ENCODE results near the gene ZBTB45.

The ZBTB45 gene

GRCh38 chr19:58538257-58539168, 18.9 kb upstream of the ZBTB45 start:
- DNase-seq: peak; percentile 49

- DNase-seq: no peak
Observed at GRCh38 chr19:58536852-58537798, 17.5 kb upstream of the ZBTB45 start.

- DNase-seq: no peak
Observed at GRCh38 chr19:58535857-58536256, 16.2 kb upstream of the ZBTB45 start.

GRCh38 chr19:58531034-58531840, 11.6 kb upstream of the ZBTB45 start:
- DNase-seq: no peak

GRCh38 chr19:58529405-58529804, 9.8 kb upstream of the ZBTB45 start:
- no peak for DNase-seq

DNA sequence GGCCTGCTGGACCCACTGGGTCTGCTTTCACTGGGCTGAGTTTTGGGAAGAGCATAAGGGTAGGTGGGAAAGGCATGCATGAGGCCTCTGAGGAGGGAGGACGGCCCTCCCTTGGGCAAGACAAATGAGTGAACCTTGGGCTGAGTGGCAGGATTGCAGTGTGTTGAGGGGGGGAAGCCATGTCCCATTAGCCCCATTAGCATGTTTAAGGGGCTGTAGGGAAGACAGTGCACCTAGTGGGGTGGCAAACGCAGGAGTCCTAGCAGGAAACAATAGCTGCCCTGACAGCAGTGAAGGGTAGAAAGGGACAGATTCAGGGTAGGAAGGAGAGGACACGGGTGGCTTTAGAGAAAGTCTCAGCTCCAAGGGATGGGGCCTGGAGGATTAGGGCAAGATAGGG, 3.1 kb upstream of the ZBTB45 start:
- no peak for DNase-seq

DNA sequence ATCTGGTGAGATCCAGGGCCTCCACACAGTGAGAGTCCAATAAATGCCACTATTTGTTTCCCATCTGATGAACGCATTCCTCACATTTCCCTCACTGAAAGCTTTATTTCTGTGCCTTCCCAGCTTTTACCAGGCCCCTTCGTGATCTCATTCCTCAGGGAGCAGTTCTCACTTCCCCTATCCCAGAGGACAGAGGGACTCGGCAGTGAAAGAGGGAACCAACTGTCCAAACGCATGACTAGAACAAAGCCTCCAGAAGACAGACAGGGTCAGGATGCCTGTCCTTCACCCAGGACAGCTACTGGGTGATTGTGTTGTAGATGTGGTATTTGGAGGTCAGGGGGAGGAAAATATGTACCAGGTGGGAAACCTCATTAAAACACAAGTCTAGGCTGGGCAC, 2.0 kb upstream of the ZBTB45 start:
- no peak for DNase-seq

- no peak for DNase-seq
Observed at GRCh38 chr19:58520257-58520599, 618 bp upstream of the ZBTB45 start.

- DNase-seq: peak; percentile 52
Observed at GRCh38 chr19:58519087-58519354, 589 bp downstream of the ZBTB45 start.

GRCh38 chr19:58518256-58519086, 1.1 kb downstream of the ZBTB45 start:
- no peak for DNase-seq

DNA sequence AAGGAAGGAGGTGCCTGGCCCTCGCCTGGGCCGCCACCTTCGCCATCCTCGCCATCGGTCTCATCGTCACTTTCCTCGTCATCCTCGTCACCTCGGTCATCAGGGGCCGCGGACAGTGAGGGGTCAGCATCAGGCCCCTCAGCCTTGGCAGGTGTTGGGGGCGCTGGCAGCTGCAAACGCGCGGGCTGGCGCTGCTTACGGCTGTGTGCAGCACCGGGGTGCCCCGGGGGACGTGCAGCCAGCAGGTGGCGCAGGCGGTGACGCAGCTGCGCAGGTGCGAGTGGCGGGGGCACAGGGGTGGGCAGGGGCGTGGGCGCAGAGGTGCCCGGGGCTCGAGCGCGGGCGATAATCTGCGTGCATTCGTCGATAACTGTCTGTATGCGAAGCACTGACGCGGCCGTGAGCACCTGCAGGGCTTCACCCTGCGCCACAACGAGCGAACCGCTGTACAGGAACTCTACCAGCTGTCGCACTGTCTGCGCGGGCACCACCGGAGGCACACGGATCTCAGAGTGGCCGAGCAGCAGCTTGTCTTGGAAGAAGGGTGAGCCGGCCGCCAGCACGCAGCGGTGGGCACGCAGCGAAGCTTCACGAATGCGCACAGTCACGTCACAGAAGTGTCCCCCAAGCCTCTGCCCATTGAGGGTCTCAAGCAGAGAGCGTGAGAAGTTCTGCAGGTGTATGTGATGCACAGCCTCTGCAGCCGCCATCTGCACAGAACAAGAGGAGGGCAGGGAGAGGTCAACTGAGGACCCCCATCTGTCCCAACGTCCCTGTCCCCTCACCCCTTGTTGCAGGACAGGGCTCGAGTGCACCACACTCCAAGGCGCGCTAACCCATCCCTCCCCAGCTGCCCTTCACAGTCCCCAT, 2.4 kb downstream of the ZBTB45 start:
- no peak for DNase-seq

GRCh38 chr19:58516246-58516836, 3.3 kb downstream of the ZBTB45 start:
- DNase-seq: no peak

DNA sequence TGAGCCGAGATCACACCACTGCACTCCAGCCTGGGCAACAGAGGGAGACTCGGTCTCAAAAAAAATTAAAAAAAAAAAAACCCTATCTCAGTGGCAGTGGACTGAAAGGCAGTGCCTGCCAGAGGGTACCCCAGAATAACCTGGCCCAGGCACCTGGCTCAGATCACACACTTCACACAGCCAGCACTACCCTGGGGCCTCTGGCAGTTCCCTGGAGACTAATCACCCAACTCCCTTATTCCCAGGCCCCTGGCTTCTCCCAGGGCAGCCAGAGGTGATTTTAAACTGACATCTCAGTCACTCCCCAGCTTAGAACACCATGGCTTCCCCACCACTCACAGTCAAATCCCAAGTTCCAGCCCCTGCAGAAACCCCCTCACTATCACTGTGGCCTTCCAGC, 4.4 kb downstream of the ZBTB45 start:
- no peak for DNase-seq

DNA sequence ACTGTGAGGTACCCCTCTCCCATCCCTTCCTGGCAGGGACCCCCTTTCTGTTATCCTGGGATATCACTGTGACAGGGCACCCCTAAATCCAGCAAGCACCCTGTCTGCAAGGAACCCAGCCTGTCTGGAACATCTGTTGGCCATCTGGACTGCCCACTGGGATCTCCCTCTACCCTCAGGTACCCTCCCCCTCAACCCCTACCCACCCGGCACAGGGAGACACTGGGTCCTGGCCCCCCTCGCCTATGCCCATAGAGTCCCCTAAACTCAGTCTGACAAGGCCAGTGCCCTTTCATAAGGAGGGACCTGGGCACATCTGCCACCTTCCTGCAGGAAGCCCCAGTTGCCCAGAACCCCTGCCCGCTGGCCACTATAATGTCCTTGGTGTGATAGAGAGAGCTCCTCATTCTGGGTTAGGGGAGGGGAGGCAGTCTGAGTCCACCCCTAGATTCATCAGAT, 5.0 kb downstream of the ZBTB45 start:
- DNase-seq: no peak

- DNase-seq: peak; percentile 95
Observed at GRCh38 chr19:58513694-58514563, 5.7 kb downstream of the ZBTB45 start.

DNA sequence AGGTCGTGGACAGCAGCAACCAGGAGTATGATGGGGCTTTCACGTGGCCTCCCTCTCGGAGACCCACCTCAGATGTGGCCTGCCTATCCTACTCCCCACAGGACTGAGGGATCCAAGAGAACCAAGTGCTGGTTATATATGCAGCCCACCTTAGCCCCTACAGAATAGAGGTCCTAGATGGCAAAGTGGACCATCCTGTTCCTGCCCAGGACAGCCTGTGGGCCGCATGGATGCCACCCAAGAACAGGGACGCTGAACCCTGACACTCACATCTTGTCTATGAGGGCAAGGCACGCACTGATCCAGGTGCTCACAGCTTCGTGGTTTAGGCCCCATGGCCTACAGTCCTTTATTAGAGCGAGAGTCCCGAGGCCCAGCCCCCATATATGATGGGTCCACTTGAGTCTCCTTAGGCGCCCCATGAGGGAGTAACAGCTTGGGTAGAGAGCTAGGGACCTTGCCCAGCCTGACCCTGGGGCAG, 6.4 kb downstream of the ZBTB45 start:
- no peak for DNase-seq

GRCh38 chr19:58511353-58512208, 8.0 kb downstream of the ZBTB45 start, which contains the start of gene SLC27A5:
Gene SLC27A5, minus strand, starts transcription at chr19:58511992. Its CDS starts 37 bp downstream, at chr19:58511955.
- no peak for DNase-seq

- DNase-seq: no peak
Observed at GRCh38 chr19:58510084-58510862, 9.3 kb downstream of the ZBTB45 start.
